ENCODE results near the gene DNAJC1. TPM values are rescaled to one million over a fixed set of nuclear protein-coding genes. Genes with fewer than 3 reads are reported as not detected.
"Not testable (repeated sequence)": the region's sequence is repeated elsewhere in the genome, so short reads cannot be mapped to it uniquely, and the experiment has no call there.

DNAJC1 gene
- total RNA-seq, 2 experiments from 2014 or later = 16.8 to 19.3 TPM

DNA sequence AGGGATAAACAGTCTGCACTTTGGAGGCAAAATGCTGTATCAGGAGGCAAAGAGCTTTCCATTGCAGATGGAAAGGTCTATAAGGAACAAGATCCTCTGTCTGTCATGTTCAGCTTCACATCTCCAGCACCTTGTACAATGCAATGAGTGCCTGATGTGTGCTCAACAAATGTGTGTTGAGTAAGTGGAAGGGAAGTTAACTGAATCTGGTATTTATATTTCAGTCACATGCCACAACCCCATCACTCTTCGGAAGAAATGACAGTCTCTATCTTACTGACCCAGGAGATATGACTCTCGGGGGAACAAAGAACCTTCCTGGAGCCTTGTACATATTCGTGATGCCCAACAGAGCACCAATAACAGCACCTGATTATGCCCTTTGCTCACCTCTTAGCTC is 20.0 kb upstream of the DNAJC1 start:
- Histone ChIP-seq H3K36me3 (ENCODE audit: insufficient read depth, low read length) (no peaks in the 10 kb centered on the region), H3K27me3 (ENCODE audit: control insufficient read depth in 1 of 2, insufficient read depth in 2 of 2, low read length in 2 of 2) (no peaks in the 10 kb centered on the region), H3K4me1 (ENCODE audit: insufficient read depth, low read length) (peaks cover 16% of the 10 kb centered on the region), H3K4me3 (ENCODE audit: low read length) (no peak overlapping the region), H3K27ac (ENCODE audit: low read depth in 1 of 2, low read length in 2 of 2) (no peak overlapping the region), H3K9me3 (ENCODE audit: control insufficient read depth in 1 of 2, insufficient read depth in 1 of 2, low read length in 2 of 2) (no peaks in the 10 kb centered on the region)
- peaks cover 27% of the 10 kb centered on the region for H3K4me1 Mint-ChIP-seq (ENCODE audit: low read depth)
- ATAC-seq (ENCODE audit: poor library complexity) (no peak), DNase-seq (no peak)
- H3K4me3 Mint-ChIP-seq = peak overlapping the region; percentile 69
- intact Hi-C loops (cut with DNase I, micrococcal nuclease) = no loop called here
- H3K9me3 Mint-ChIP-seq = no peaks in the 10 kb centered on the region
- H3K27me3 Mint-ChIP-seq = no peaks in the 10 kb centered on the region
- POLR2A ChIA-PET = interaction anchor here (1.3 kb wide), 2 partner anchors 20 to 414 kb away, joined by 3 to 5 read pairs; partner anchors contain the start of gene DNAJC1
- H3K27ac Mint-ChIP-seq = peak overlapping the region; percentile 86
- TF ChIP-seq, protein P1, sequence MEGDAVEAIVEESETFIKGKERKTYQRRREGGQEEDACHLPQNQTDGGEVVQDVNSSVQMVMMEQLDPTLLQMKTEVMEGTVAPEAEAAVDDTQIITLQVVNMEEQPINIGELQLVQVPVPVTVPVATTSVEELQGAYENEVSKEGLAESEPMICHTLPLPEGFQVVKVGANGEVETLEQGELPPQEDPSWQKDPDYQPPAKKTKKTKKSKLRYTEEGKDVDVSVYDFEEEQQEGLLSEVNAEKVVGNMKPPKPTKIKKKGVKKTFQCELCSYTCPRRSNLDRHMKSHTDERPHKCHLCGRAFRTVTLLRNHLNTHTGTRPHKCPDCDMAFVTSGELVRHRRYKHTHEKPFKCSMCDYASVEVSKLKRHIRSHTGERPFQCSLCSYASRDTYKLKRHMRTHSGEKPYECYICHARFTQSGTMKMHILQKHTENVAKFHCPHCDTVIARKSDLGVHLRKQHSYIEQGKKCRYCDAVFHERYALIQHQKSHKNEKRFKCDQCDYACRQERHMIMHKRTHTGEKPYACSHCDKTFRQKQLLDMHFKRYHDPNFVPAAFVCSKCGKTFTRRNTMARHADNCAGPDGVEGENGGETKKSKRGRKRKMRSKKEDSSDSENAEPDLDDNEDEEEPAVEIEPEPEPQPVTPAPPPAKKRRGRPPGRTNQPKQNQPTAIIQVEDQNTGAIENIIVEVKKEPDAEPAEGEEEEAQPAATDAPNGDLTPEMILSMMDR (IDR thresholded peaks at IDR 0.05) = no peak
- CTCF ChIA-PET = interaction anchor here (0.6 kb wide), 1 partner anchor 352 kb away, joined by 3 read pairs; no protein-coding TSS in a partner anchor
- H3K36me3 Mint-ChIP-seq (ENCODE audit: low read depth) = no peaks in the 10 kb centered on the region

DNA sequence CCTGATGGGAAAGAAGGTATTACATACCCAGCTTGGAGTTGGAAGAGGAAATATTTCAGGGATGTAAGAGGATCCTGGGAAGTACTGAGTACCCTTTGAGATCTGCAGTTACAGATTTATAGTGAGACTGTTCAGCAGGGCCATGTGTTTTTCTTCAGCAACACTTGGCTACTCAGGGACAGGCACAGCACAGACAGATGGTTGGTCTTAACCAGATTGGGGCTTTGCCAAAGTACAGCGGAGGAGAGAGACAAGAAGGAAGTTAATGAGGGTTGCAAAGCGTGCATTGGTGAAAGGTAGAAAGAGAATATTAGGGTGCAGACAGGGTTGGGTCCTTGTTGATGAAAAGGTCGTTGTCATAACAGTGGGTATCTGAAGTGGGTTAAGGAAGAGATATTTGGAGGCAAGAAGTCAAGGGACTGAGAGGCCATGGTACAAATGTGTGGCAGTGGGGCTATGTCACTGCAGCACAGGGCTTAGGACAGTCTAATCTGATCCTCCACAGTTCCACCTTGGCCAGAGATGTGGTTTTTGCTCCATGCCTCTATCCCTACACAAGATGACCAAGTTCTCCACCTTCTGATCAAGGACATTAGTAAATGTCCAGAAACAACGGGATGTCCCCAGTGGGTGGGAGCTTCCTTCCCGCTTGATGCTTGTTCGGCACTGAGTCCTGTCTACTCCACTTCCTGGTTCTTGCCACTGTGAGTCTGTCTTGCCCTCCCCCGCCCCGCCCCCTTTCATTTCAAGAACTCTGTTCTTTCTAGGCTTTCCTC is 18.9 kb upstream of the DNAJC1 start:
- peak overlapping the region; percentile 86 for H3K27ac Mint-ChIP-seq
- peak; percentile 95 for ATAC-seq (ENCODE audit: poor library complexity)
- TF ChIP-seq, protein P1 (IDR thresholded peaks at IDR 0.05) = no peak
- H3K36me3 Mint-ChIP-seq (ENCODE audit: low read depth) = no peaks in the 10 kb centered on the region
- Histone ChIP-seq H3K9me3 (ENCODE audit: control insufficient read depth in 1 of 2, insufficient read depth in 1 of 2, low read length in 2 of 2) (no peaks in the 10 kb centered on the region), H3K36me3 (ENCODE audit: insufficient read depth, low read length) (no peaks in the 10 kb centered on the region), H3K27me3 (ENCODE audit: control insufficient read depth in 1 of 2, insufficient read depth in 2 of 2, low read length in 2 of 2) (no peaks in the 10 kb centered on the region), H3K27ac (ENCODE audit: low read depth in 1 of 2, low read length in 2 of 2) (peak overlapping the region in 1 of 2 donors; percentile 25), H3K4me1 (ENCODE audit: insufficient read depth, low read length) (peaks cover 16% of the 10 kb centered on the region), H3K4me3 (ENCODE audit: low read length) (peak overlapping the region; percentile 40)
- CTCF ChIA-PET = no interaction called here
- H3K9me3 Mint-ChIP-seq = no peaks in the 10 kb centered on the region
- peaks cover 25% of the 10 kb centered on the region for H3K4me1 Mint-ChIP-seq (ENCODE audit: low read depth)
- POLR2A ChIA-PET = interaction anchor here (0.6 to 1.3 kb wide), 3 partner anchors 19 to 966 kb away, joined by 3 to 5 read pairs (median 3); partner anchors contain the start of gene DNAJC1
- peak; percentile 36 to 82 (median 56) for DNase-seq
- no peaks in the 10 kb centered on the region for H3K27me3 Mint-ChIP-seq
- intact Hi-C loops (cut with DNase I, micrococcal nuclease) = no loop called here
- H3K4me3 Mint-ChIP-seq = peak overlapping the region; percentile 69

DNA sequence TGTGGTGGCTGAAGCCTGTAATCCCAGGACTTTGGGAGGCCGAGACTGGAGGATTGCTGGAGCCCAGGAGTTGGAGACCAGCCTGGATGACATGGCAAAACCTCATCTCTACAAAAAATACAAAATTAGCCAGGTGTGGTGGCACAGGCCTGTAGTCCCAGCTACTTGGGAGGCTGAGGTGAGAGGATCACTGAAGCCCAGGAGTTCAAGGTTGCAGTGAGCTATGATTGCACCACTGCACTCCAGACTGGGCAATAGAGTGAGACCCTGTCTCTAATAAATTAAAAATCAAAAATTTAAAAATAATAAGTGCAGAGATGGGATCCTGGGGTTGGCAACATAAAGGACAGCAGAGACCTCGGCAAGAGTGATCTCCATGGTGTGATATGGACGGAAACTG is 17.6 kb upstream of the DNAJC1 start:
- ATAC-seq (ENCODE audit: poor library complexity); H3K9me3 Mint-ChIP-seq; H3K9me3 ChIP-seq (ENCODE audit: control insufficient read depth in 1 of 2, insufficient read depth in 1 of 2, low read length in 2 of 2); CTCF ChIA-PET; H3K4me3 Mint-ChIP-seq; H3K36me3 Mint-ChIP-seq (ENCODE audit: low read depth); DNase-seq; POLR2A ChIA-PET; H3K4me3 ChIP-seq (ENCODE audit: low read length); H3K27me3 Mint-ChIP-seq; H3K36me3 ChIP-seq (ENCODE audit: insufficient read depth, low read length); H3K27me3 ChIP-seq (ENCODE audit: control insufficient read depth in 1 of 2, insufficient read depth in 2 of 2, low read length in 2 of 2); H3K27ac ChIP-seq (ENCODE audit: low read depth in 1 of 2, low read length in 2 of 2): not testable (repeated sequence)
- H3K27ac Mint-ChIP-seq = peak overlapping the region; percentile 86
- intact Hi-C loops (cut with DNase I, micrococcal nuclease) = loop anchor here in 1 of 2 experiments (2.0 kb wide), 1 partner anchor 16 kb away; no protein-coding TSS in a partner anchor
- H3K4me1 Mint-ChIP-seq (ENCODE audit: low read depth) = peaks cover 25% of the 10 kb centered on the region
- H3K4me1 ChIP-seq (ENCODE audit: insufficient read depth, low read length) = peaks cover 16% of the 10 kb centered on the region

Measured in CD4-positive, alpha-beta T cell (primary cell).